ENCODE measurements around the gene INPP5A. TPM values are rescaled to one million over a fixed set of nuclear protein-coding genes. Genes with fewer than 3 reads are reported as not detected.

The INPP5A gene
- total RNA-seq, 6 donors from 2014 or later, result 28.6 to 81.7 (median 44.8) TPM

- ATAC-seq (ENCODE audit: low FRiP score in 2 of 2) (no peak), DNase-seq (no peak)
- no peak for TF ChIP-seq POLR2AphosphoS5 (IDR thresholded peaks at IDR 0.05)
- TF ChIP-seq CTCF (IDR thresholded peaks at IDR 0.05), result no peak
- no peak for TF ChIP-seq EP300 (IDR thresholded peaks at IDR 0.05)
- TF ChIP-seq POLR2A (IDR thresholded peaks at IDR 0.05), result no peak
- Histone ChIP-seq H3K36me3 (peaks cover 3 to 52% (median 21%) of the 10 kb centered on the region in 4 donors), H3K9me3 (no peaks in the 10 kb centered on the region), H3K27ac (no peak overlapping the region), H3K4me3 (no peak overlapping the region), H3K4me1 (peaks cover 0 to 3% (median 1%) of the 10 kb centered on the region in 4 donors), H3K27me3 (no peaks in the 10 kb centered on the region)
- 93 to 95% methylated on average over 8 to 20 of the region's 20 CpGs for WGBS, 2 donors
Observed at GRCh38 chr10:132649651-132650360, 112.2 kb downstream of the INPP5A start.

- Histone ChIP-seq H3K9me3 (no peaks in the 10 kb centered on the region), H3K27me3 (no peaks in the 10 kb centered on the region), H3K4me1 (peaks cover 0 to 5% (median 1%) of the 10 kb centered on the region in 4 donors), H3K4me3 (no peak overlapping the region), H3K27ac (no peak overlapping the region), H3K36me3 (peaks cover 3 to 57% (median 23%) of the 10 kb centered on the region in 4 donors)
- WGBS, 2 donors, result 91 to 94% methylated on average over 16 to 20 of the region's 20 CpGs
- no peak for TF ChIP-seq CTCF (IDR thresholded peaks at IDR 0.05)
- no peak for TF ChIP-seq EP300 (IDR thresholded peaks at IDR 0.05)
- no peak for TF ChIP-seq POLR2A (IDR thresholded peaks at IDR 0.05)
- no peak for TF ChIP-seq POLR2AphosphoS5 (IDR thresholded peaks at IDR 0.05)
- DNase-seq (no peak), ATAC-seq (ENCODE audit: low FRiP score in 2 of 2) (no peak)
Observed at GRCh38 chr10:132650611-132651250, 113.1 kb downstream of the INPP5A start.

GRCh38 chr10:132651511-132652029 lies 114.0 kb downstream of the INPP5A start:
- TF ChIP-seq POLR2AphosphoS5 (IDR thresholded peaks at IDR 0.05) (no peak), POLR2A (IDR thresholded peaks at IDR 0.05) (no peak), EP300 (IDR thresholded peaks at IDR 0.05) (no peak), CTCF (IDR thresholded peaks at IDR 0.05) (no peak)
- 93 to 94% methylated on average over 10 to 18 of the region's 18 CpGs for WGBS, 2 donors
- Histone ChIP-seq H3K36me3 (peaks cover 3 to 56% (median 21%) of the 10 kb centered on the region in 4 donors), H3K27ac (no peak overlapping the region), H3K4me1 (peaks cover 0 to 5% (median 1%) of the 10 kb centered on the region in 4 donors), H3K4me3 (no peak overlapping the region), H3K27me3 (no peaks in the 10 kb centered on the region), H3K9me3 (no peaks in the 10 kb centered on the region)
- DNase-seq (peak in 1 of 2 donors; percentile 54), ATAC-seq (ENCODE audit: low FRiP score in 2 of 2) (no peak)

DNA sequence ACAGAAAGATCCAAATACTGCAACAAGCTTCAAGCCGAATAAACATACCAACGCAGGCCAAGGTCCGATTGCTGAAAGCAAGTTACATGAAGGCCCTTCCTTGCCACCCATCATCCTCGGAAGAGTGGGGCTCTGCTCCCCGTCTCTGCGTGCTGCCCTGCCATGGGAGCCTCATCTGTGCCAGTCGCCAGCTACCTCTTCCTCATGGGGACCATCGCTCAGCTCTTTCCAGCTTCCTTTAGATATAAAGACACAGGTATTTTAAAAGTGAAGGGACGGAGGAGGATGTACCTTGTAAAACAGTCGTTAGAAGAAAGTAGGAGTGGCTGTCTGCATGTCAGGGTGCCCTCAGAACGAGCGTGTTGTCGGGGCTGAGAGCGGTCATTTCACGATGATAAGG lies 114.9 kb downstream of the INPP5A start:
- Histone ChIP-seq H3K4me1 (peaks cover 0 to 5% (median 1%) of the 10 kb centered on the region in 4 donors), H3K27me3 (no peaks in the 10 kb centered on the region), H3K4me3 (no peak overlapping the region), H3K9me3 (no peaks in the 10 kb centered on the region), H3K27ac (no peak overlapping the region), H3K36me3 (peaks cover 3 to 48% (median 19%) of the 10 kb centered on the region in 4 donors)
- TF ChIP-seq EP300 (IDR thresholded peaks at IDR 0.05) (no peak), POLR2AphosphoS5 (IDR thresholded peaks at IDR 0.05) (no peak), POLR2A (IDR thresholded peaks at IDR 0.05) (no peak), CTCF (IDR thresholded peaks at IDR 0.05) (no peak)
- whole genome bisulfite sequencing, 2 donors, result 93 to 94% methylated on average over 15 of the region's 15 CpGs
- DNase-seq (no peak), ATAC-seq (ENCODE audit: low FRiP score in 2 of 2) (no peak)

All from upper lobe of left lung (tissue), 6 donors.